Measurements from ENCODE around the gene DMD.

Gene DMD

DNA sequence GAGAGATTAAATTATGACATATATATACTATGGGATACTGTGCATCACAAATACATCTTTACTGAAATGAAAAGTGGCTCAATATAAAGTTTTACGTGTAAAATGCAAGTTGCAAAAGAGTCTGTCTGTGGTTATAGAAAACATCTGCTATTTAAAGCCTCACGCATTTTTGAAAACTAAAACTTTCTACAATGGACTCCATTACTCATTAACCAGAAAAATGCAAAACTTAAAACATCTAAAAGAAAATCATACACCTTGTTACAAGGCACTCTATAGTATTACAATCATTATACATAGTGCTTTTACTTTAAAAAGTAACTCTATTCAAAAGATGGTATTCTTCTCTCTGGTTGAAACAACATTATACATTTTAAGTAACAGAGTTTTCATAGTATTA, 755.6 kb downstream of the DMD start:
- TF ChIP-seq, protein P1, sequence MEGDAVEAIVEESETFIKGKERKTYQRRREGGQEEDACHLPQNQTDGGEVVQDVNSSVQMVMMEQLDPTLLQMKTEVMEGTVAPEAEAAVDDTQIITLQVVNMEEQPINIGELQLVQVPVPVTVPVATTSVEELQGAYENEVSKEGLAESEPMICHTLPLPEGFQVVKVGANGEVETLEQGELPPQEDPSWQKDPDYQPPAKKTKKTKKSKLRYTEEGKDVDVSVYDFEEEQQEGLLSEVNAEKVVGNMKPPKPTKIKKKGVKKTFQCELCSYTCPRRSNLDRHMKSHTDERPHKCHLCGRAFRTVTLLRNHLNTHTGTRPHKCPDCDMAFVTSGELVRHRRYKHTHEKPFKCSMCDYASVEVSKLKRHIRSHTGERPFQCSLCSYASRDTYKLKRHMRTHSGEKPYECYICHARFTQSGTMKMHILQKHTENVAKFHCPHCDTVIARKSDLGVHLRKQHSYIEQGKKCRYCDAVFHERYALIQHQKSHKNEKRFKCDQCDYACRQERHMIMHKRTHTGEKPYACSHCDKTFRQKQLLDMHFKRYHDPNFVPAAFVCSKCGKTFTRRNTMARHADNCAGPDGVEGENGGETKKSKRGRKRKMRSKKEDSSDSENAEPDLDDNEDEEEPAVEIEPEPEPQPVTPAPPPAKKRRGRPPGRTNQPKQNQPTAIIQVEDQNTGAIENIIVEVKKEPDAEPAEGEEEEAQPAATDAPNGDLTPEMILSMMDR (IDR thresholded peaks at IDR 0.05; ENCODE audit: low read depth, low read length): no peak
- no peak overlapping the region for H3K4me3 ChIP-seq (replicated peaks in 1 of 2; ENCODE audit: low read depth in 2 of 2, low read length in 2 of 2)
- no peak for DNase-seq (ENCODE audit: low read depth in 2 of 2)

GRCh38 chrX:32451954-32452695, 759.2 kb downstream of the DMD start:
- no peak for DNase-seq (ENCODE audit: low read depth in 2 of 2)
- TF ChIP-seq, protein P1 (IDR thresholded peaks at IDR 0.05; ENCODE audit: low read depth, low read length): no peak
- H3K4me3 ChIP-seq (replicated peaks in 1 of 2; ENCODE audit: low read depth in 2 of 2, low read length in 2 of 2): no peak overlapping the region

DNA sequence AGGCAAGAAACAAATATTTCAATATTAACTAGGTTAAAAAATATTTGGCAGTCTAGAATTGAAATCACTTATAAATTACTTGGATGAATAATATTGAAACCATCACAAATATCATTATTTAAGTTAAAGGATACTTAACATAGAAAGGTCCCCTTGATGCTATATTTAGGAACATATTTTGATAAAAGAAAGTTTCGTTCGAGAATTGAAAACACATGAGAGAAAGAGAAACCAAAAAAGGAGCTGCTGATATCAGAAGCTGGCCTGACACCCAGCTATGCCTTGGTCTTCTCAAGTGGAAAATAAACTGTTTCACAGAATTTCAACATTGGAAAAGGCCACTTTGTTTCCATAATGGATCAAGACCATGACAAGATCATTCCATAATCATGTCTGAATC, 762.4 kb downstream of the DMD start:
- TF ChIP-seq, protein P1 (IDR thresholded peaks at IDR 0.05; ENCODE audit: low read depth, low read length): no peak
- H3K4me3 ChIP-seq (replicated peaks in 1 of 2; ENCODE audit: low read depth in 2 of 2, low read length in 2 of 2): no peak overlapping the region
- DNase-seq (ENCODE audit: low read depth in 2 of 2): no peak

DNA sequence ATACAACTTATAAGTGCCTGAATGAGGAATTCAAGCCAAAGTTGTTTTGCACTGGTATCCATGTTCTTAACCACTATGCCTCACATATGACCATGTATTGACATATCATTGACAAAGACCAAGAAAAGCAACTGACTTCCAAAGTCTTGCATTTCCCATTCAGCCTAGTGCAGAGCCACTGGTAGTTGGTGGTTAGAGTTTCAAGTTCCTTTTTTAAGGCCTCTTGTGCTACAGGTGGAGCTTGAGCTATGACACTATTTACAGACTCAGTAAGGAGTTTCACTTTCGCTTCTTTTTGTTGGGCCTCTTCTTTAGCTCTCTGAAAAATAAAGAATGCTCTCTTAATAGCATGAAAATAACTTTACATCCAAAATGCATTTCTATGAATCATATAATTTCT, 763.0 kb downstream of the DMD start:
- TF ChIP-seq, protein P1 (IDR thresholded peaks at IDR 0.05; ENCODE audit: low read depth, low read length): no peak
- H3K4me3 ChIP-seq (replicated peaks in 1 of 2; ENCODE audit: low read depth in 2 of 2, low read length in 2 of 2): no peak overlapping the region
- DNase-seq (ENCODE audit: low read depth in 2 of 2): peak; percentile 2 to 15

GRCh38 chrX:32447640-32448039, 763.7 kb downstream of the DMD start:
- DNase-seq (ENCODE audit: low read depth in 2 of 2): no peak
- TF ChIP-seq, protein P1 (IDR thresholded peaks at IDR 0.05; ENCODE audit: low read depth, low read length): no peak
- no peak overlapping the region for H3K4me3 ChIP-seq (replicated peaks in 1 of 2; ENCODE audit: low read depth in 2 of 2, low read length in 2 of 2)

- no peak for DNase-seq (ENCODE audit: low read depth in 2 of 2)
- TF ChIP-seq, protein P1 (IDR thresholded peaks at IDR 0.05; ENCODE audit: low read depth, low read length): no peak
- H3K4me3 ChIP-seq (replicated peaks in 1 of 2; ENCODE audit: low read depth in 2 of 2, low read length in 2 of 2): no peak overlapping the region
Observed at GRCh38 chrX:32443841-32444240, 767.5 kb downstream of the DMD start.

DNA sequence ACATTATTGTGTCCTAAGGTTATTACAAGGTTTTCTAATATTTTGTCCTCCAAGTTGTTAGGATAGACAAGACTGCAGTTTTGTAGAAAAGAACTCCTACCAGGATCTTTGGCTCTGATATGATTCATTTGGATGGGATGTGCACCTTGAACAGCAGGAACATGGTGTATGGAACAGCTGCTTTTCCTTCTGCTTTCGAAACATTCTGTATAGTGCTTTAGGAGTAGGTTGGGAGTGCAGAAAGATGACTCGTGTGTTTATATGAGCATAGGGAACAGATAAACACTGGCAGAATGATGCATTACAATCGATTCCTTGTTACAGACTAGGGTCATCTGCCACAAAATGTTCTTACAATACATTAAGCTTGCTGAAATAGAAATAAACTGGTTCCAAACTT, 790.1 kb downstream of the DMD start:
- H3K4me3 ChIP-seq (replicated peaks in 1 of 2; ENCODE audit: low read depth in 2 of 2, low read length in 2 of 2): no peak overlapping the region
- DNase-seq (ENCODE audit: low read depth in 2 of 2): no peak
- TF ChIP-seq, protein P1 (IDR thresholded peaks at IDR 0.05; ENCODE audit: low read depth, low read length): no peak
